Activated CD8-positive, alpha-beta memory T cell treated with anti-CD3 and anti-CD28 coated beads for 1 hour (primary cell): ENCODE data around the gene APP.
"Not testable (repeated sequence)": the region's sequence is repeated elsewhere in the genome, so short reads cannot be mapped to it uniquely, and the experiment has no call there.

Experiments used
- DNase-seq, 2 donors: peaks; one replicate each; pipeline ENCODE4 v3.0.0-alpha.2; 2020; ENCODE audit warnings: low read depth in 1 of 2; ENCODE audit errors: extremely low read depth in 1 of 2

Gene APP

DNA sequence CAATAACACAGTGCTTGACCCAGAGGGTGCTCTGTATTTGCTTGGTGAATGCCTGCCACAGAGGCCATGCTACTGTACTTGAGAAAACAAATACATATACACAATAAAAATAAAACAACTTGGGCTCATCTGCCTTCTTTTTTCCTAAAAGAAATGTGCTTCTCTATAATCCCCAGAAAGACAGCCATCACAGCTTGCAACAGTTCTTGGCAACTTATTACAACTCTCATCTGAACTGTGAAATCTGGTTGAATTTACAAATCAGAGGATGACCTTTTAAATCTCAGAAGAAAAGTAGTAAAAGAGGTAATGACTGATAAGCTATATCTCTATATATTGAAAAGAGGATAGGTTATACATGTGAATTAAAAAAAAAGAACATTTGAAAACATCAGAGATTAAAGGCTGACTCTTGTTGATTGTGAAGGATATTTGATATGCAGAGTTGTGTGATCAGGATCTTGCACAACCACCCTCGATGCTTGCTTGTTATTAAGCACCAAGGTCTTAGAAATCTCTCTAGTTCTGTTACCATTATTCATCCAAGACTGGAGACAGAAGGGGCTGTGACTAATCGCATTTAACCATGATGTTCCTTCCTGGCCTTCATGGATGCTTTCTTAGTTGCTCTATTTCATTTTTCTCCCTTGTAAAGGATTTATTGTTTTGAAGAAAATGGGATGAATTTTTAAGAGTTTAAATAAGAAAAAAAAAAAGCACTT is 213.4 kb downstream of the APP start:
- no peak for DNase-seq

DNA sequence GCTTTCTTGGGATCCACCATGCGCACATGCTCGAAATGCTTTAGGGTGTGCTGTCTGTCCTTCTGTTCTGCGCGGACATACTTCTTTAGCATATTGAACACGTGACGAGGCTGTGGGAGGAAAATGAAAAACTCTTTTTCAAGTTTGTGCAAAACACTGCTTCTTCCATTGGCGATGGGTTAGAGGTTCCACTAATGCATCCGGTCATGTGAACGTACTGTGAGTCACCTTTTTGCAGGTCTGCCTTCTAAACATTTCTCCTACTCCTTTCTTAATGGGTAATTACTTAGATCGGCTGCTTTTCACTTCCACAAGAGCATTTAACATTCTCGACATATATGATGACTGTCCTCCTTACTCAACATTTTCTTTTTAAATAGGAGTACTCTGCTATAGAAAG is 214.9 kb downstream of the APP start:
- no peak for DNase-seq

- no peak for DNase-seq
These were observed 216.9 kb downstream of the APP start for GRCh38 chr21:25953659-25954058.

GRCh38 chr21:25953196-25953595 is 217.4 kb downstream of the APP start:
- no peak for DNase-seq

GRCh38 chr21:25952306-25952705 is 218.3 kb downstream of the APP start:
- DNase-seq = no peak

- DNase-seq = no peak
These were observed 220.9 kb downstream of the APP start for GRCh38 chr21:25949701-25950100.

GRCh38 chr21:25944672-25945213 is 225.8 kb downstream of the APP start:
- DNase-seq = no peak

DNA sequence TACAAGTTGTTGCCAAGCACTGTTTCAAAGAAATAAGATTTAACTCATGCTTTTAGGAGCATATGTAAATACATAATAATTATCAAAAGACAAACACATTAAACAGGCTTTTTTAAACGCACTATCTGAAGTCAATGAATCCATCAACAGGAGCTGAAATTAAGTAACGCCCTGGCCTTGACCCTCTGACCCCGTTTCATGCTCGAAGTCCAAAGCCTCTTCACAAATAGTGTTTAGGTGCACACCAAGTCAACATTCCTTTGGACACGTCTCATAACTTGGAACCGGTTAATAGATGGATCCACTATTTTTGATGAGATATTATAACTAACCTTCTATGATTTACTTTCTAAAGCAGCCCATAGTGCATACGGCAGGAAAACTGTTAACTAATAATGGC is 226.5 kb downstream of the APP start:
- DNase-seq = no peak

DNA sequence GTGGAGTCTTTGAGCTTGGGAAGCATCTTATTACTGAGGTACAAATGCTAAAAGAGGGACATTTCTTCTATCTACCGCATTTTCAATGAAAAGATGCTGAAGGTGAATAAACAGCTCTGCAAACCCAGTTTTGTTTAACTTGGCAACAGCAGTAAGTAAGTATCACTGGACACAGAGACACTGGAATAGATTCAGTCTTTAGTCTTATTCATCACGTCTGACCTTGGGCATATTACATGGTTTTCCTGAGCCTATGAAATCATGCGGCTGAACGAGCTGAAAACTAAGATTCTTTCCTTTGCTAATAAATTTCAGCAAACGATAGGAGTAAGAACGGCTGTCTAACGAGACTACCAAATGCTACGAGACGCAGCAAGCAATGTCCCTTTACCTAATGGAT is 228.4 kb downstream of the APP start:
- DNase-seq = no peak

DNA sequence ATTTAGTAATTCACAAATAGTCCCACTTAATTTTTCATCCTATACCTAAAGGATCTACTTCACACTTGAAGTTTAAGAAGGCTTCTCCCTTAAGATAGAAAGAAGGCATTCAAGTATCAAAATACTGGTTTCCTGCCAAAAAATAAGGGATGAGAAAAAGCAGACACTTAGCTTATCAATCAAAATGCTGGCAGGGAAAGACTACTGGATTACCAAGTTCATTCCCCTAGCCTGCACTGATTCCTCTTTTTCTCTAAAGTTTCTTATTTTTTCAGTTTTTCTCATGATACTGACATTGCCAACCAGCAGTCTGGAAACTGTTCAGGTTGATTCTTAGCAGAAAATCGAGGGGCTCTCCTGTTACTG is 231.2 kb downstream of the APP start:
- DNase-seq = no peak

GRCh38 chr21:25938658-25939395 is 231.7 kb downstream of the APP start:
- no peak for DNase-seq

DNA sequence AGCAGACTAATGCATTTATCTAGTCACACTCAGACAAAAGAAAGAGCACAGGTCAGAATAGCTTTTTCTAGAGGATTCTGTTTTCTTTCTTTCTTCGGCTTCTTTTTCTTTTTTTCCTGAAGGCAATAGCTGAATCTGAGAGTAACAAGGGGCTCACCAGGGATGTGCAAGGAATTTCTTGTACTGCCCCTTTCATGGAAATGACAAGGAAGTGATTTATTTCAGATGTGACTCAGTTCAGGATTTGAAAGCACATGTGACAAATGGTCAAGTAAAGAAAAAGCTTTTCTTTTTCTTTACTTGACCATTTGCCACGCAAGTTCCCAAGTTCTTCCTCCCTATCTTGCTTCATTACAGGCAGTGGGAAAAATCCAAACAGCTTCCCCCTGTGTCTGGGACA is 233.8 kb downstream of the APP start:
- DNase-seq = no peak

DNA sequence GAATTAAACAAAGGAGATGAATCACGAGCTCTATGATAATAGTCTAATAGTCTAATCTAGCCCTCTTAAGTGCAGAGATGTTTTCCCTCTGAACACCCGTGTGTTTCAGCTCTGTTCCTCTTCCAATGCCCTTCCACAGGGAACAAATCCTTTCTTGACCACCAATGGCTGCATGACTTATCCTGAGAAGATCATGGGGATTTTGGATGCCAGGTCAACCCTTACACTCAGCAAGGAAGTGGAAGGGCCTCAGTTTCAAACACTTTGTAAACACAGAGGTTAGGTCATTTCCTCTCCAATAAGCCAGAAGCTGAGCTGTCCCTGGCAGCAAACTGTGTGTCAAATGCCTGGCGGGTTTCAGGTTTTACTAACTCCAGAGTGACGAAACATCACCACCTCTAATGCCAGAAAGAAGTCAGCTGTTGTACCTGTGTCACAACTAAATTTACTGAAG is 235.8 kb downstream of the APP start:
- DNase-seq = no peak

GRCh38 chr21:25934130-25934529 is 236.4 kb downstream of the APP start:
- no peak for DNase-seq

- DNase-seq = no peak
These were observed 238.8 kb downstream of the APP start for GRCh38 chr21:25931765-25932164.

DNA sequence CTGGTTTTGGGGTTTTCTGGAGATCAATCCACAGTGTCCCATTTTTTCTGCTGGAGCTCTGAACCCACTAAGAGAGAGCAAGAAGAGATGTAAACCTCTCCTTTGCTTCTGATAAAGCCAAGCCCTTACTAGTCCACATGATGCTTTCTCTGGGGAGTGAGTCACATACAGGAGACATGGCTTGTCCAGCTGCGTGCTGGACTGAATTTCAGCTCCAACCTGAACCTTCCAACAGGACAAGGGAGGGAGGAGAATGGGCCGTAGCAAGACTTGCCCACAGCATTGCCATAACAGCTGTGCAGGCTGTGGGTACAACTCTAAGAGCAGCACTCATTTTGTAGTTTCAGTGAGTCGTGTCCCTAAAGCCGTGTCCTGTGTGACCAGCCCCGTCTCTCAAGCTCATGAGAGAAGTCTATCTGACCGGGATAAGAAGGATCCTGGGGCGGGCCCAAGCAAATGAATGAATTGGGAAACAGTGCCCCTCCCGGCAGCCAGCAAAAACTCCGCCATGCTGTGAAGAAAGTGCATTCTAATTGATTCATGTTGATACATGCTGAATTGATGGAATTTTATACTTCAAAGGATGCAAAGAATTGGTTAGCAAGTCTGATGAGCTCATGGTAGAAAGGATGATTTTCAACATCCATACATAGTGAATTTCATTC is 240.6 kb downstream of the APP start:
- DNase-seq = no peak

DNA sequence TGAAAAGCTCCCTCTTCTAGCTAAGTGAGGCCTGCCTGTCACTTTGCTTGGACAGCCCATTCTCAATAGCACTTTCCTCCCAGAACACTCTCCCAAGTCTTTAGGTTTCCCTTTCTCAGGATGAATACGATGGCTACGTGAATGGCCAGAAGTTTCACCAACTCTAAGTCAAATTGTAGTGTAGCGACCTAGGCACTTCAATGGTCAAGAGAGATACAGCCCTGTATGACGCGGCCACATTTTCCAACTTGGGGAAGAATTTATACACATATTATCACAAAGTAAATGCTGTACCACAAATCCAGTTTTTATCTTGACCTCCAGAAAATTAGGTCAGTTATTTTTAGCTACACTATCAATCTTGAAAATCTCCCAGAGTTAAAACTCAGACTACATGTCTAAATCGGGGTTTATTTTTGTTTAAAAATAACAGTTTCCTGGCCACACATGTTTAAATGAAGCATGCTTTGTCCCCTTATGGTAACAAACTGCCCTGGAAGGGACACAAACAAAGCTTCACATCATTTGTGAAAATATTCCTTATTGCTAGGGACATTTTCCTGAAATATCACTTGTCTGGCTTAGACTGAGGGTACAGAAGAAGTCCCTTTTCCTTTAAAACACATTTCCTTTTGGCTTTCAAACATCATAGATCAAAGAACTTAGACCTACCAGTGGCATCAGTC is 243.2 kb downstream of the APP start:
- DNase-seq = no peak

DNA sequence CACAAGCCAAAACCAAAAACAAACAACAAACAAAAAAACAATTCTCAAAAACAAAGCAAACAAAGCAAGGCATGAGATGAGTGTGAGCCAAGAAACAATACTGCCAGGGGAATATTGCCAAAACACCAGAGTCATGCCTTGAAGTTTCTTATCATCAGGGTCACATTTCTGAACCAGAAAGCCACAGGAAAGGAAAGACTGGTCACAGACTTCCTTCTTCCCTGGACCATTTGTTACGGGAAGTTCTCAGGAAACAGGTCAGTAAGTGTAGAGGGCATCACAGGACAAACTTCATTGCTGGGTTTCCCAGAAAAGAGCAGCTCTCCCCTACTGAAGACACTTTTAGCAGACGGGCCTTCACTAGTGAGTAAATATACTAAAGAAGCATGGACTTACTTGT is 244.6 kb downstream of the APP start:
- DNase-seq = no peak

- no peak for DNase-seq
These were observed 245.3 kb downstream of the APP start for GRCh38 chr21:25925064-25925800.

DNA sequence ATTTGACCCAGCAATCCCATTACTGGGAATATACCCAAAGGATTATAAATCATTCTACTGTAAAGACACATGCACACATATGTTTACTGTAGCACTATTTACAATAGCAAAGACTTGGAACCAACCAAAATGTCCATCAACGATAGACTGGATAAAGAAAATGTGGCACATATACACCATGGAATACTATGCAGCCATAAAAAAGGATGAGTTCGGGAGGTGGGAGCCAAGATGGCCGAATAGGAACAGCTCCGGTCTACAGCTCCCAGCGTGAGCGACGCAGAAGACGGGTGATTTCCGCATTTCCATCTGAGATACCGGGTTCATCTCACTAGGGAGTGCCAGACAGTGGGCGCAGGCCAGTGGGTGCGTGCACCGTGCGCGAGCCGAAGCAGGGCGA is 252.4 kb downstream of the APP start:
- DNase-seq = not testable (repeated sequence)
